Activated gamma-delta T cell treated with anti-CD3 and anti-CD28 coated beads, Interleukin-2, amount 50 U/mL, for 16 hours (primary cell): ENCODE measurements around the gene FAM210A.

Experiments used
- DNase-seq: peaks from one replicate; pipeline ENCODE4 v3.0.0-alpha.2; 2020; ENCODE audit warnings: low read depth

FAM210A gene

GRCh38 chr18:13621886-13622619 lies 104.3 kb downstream of the FAM210A start:
- no peak for DNase-seq

- no peak for DNase-seq
Measured at GRCh38 chr18:13621446-13621849, 104.9 kb downstream of the FAM210A start.

DNA sequence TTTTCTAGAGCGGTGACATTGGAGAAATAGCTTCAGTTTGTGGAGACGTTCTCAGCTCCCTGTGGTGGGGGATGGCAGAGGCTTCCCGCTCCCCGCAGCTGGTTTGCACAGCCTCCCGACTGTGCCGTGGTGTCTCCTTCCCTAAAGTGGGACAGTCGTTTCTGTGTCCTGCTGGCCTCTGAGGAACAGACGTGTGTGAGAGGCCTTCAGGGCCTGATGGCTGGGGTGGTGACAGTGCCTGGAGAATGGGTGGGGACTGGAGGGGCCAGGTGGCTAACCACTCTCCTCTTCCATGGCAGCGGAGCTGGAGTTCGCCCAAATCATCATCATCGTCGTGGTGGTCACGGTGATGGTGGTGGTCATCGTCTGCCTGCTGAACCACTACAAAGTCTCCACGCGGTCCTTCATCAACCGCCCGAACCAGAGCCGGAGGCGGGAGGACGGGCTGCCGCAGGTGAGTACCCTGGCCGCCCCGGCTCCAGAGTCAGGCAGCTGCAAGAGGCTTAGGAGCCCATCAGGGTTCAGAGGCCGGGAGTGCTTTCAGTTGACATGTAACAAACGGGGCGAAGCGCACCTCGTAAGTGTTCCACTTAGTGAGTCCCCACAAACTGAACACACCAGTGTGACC lies 105.4 kb downstream of the FAM210A start:
- no peak for DNase-seq

DNA sequence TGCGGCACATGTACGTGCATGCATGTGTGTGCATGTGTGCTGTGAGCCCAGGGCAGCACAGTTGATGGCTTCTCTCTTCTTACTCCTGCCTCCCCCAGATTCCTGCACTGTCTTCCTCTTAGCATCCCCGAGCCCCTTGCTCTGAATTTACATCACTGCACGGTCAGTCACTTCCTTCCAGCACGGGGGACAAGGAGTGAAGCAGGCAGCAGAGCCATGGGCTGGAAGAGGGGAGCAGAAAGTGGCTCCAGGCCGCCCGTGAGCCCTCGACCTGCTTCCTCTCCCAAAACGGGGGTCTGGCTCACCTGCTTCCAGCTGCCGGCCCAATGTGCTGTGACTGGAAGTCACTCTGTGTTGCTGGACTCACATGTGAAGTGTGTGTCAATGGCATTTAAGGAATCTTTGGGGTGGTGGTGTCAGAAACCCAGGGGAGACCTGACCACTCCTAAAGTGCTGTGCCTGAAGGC lies 106.1 kb downstream of the FAM210A start:
- no peak for DNase-seq

DNA sequence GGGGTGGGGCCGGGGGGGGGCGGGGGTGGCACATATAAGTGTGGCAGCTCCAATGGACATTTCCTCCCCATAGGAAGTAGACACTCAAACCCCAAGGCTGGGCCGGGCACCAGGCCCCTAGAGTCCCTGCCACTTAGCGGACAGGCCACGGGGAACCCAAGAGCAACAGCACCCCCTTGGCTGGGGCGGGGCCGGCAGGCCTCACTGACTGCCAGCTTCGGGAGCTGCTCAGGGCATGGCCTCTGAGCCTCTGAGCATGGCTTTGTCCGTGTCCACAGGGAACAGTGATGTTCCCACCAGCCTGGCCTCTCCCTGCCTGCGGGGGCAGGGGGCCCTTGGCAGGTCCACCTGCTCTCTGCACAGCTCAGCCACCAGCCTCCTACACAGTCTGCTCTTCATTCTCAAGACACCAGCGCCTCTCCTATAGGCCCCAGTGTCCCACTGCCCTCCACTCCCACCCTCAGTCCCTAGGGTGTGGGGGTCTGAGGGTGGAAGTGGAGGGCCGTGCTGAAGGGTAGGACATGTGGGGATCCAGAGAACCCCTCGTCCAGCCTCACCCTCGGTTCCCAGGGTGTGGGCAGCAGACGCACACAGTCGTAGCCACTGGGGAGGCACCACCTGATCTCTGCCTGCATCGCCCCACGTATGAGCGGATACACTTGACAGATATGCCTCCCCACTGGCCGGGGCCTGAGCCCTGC lies 106.7 kb downstream of the FAM210A start:
- no peak for DNase-seq

GRCh38 chr18:13618760-13619438 lies 107.5 kb downstream of the FAM210A start:
- no peak for DNase-seq

- DNase-seq: no peak
Measured at GRCh38 chr18:13617826-13618515, 108.4 kb downstream of the FAM210A start.

- DNase-seq: no peak
Measured at GRCh38 chr18:13616525-13617035, 109.8 kb downstream of the FAM210A start.

DNA sequence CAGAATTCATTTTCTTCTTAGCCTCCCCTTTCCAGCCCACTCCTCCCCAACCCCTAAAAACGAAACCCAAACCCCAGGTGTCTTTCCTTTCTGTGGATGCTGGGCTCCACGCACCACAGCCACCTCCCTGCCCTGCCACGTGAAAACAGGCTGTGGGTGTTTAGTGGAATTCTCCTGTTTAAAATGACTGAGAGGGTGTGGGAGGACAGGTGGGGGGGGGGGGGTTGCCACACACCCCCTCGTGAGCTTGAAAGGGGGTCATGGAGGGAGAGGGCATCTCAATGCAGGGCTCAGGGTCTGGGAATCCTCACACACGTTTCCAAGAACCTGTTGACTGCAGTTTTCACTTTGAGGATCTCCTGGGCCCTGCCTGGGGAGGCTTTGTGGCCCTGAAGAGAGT lies 110.3 kb downstream of the FAM210A start:
- no peak for DNase-seq

GRCh38 chr18:13615432-13615861 lies 110.9 kb downstream of the FAM210A start:
- DNase-seq: no peak

DNA sequence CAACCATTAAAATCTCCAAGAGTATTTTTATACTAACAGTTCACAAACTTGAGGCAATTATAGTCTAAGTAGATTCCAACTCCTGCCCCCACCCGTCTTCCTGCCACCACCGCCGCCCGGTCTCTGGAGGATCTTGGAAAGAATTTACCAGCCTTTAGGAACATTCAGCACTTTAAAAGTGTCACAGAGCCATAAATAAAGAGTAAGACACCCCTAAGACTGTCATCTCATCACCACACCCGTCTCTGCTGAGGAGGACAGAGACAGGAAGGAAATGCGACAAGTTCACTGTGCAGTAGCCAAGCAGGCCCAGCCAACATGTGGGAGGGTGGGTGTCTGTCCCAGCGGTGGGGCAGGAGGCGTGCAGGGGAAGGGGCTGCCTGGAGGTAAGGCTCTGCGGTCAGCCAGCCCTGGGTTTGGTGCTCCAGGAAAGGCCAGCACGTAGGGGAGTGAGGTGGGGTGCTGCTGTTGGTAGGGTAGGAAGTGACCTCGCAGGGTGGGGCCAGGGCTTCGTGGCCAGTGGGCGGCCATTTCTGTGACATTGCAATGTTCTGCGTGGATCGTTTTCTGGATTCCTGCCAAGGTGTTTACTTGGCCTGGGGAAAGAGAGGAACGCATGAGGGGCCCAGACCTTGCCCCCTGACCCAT lies 111.6 kb downstream of the FAM210A start:
- no peak for DNase-seq

GRCh38 chr18:13613591-13614501 lies 112.5 kb downstream of the FAM210A start:
- DNase-seq: no peak
